ENCODE measurements around the gene CNRIP1.
A peak's percentile ranks its signal among the peaks of the same experiment; 100 is the strongest.
"Not testable (repeated sequence)": the region's sequence is repeated elsewhere in the genome, so short reads cannot be mapped to it uniquely, and the experiment has no call there.

The CNRIP1 gene

GRCh38 chr2:68340226-68341061, 20.7 kb upstream of the CNRIP1 start:
- no peak for DNase-seq (ENCODE audit: low read depth)

- peak; percentile 76 for DNase-seq (ENCODE audit: low read depth)
Observed at GRCh38 chr2:68336192-68336591, 16.4 kb upstream of the CNRIP1 start.

- DNase-seq (ENCODE audit: low read depth), result no peak
Observed at GRCh38 chr2:68333931-68334330, 14.2 kb upstream of the CNRIP1 start.

GRCh38 chr2:68333009-68333408, 13.3 kb upstream of the CNRIP1 start:
- DNase-seq (ENCODE audit: low read depth), result no peak

- DNase-seq (ENCODE audit: low read depth), result no peak
Observed at GRCh38 chr2:68330691-68331090, 10.9 kb upstream of the CNRIP1 start.

- DNase-seq (ENCODE audit: low read depth), result no peak
Observed at GRCh38 chr2:68328901-68329300, 9.2 kb upstream of the CNRIP1 start.

- no peak for DNase-seq (ENCODE audit: low read depth)
Observed at GRCh38 chr2:68325056-68325455, 5.3 kb upstream of the CNRIP1 start.

- peak; percentile 80 for DNase-seq (ENCODE audit: low read depth)
Observed at GRCh38 chr2:68320118-68320641, 431 bp upstream of the CNRIP1 start.

- no peak for DNase-seq (ENCODE audit: low read depth)
Observed at GRCh38 chr2:68318914-68319397, 793 bp downstream of the CNRIP1 start.

- no peak for DNase-seq (ENCODE audit: low read depth)
Observed at GRCh38 chr2:68317971-68318913, 1.5 kb downstream of the CNRIP1 start.

GRCh38 chr2:68316111-68316510, 3.6 kb downstream of the CNRIP1 start:
- no peak for DNase-seq (ENCODE audit: low read depth)

GRCh38 chr2:68311033-68311432, 8.7 kb downstream of the CNRIP1 start:
- DNase-seq (ENCODE audit: low read depth), result no peak

GRCh38 chr2:68309426-68309825, 10.3 kb downstream of the CNRIP1 start:
- DNase-seq (ENCODE audit: low read depth), result no peak

GRCh38 chr2:68303902-68304272, 15.9 kb downstream of the CNRIP1 start:
- not testable (repeated sequence) for DNase-seq (ENCODE audit: low read depth)

- DNase-seq (ENCODE audit: low read depth), result no peak
Observed at GRCh38 chr2:68303033-68303901, 16.5 kb downstream of the CNRIP1 start.

GRCh38 chr2:68302281-68302875, 17.4 kb downstream of the CNRIP1 start:
- no peak for DNase-seq (ENCODE audit: low read depth)

GRCh38 chr2:68295516-68295915, 24.2 kb downstream of the CNRIP1 start:
- DNase-seq (ENCODE audit: low read depth), result no peak

- no peak for DNase-seq (ENCODE audit: low read depth)
Observed at GRCh38 chr2:68294913-68295312, 24.8 kb downstream of the CNRIP1 start.

- DNase-seq (ENCODE audit: low read depth), result no peak
Observed at GRCh38 chr2:68294187-68294586, 25.6 kb downstream of the CNRIP1 start.

- DNase-seq (ENCODE audit: low read depth), result no peak
Observed at GRCh38 chr2:68293755-68294154, 26.0 kb downstream of the CNRIP1 start.

- no peak for DNase-seq (ENCODE audit: low read depth)
Observed at GRCh38 chr2:68293024-68293423, 26.7 kb downstream of the CNRIP1 start.
